HG03159 (cell line): ENCODE measurements around the gene C1GALT1C1L.
A peak's percentile ranks its signal among the peaks of the same experiment; 100 is the strongest.
"Not testable (repeated sequence)": the region's sequence is repeated elsewhere in the genome, so short reads cannot be mapped to it uniquely, and the experiment has no call there.

Experiments used
- ATAC-seq: cut with Tn5 transposase; IDR thresholded peaks from one replicate; pipeline ENCODE4 v1.9.1; 2021; ENCODE audit warnings: mild to moderate bottlenecking, moderate library complexity; ENCODE audit not compliant: unreplicated experiment

The C1GALT1C1L gene

GRCh38 chr2:43657241-43657640 lies 19.0 kb downstream of the C1GALT1C1L start:
- no peak for ATAC-seq

GRCh38 chr2:43653506-43653905 lies 22.7 kb downstream of the C1GALT1C1L start:
- ATAC-seq = no peak

GRCh38 chr2:43648994-43649701 lies 27.1 kb downstream of the C1GALT1C1L start:
- no peak for ATAC-seq

GRCh38 chr2:43643680-43644079 lies 32.5 kb downstream of the C1GALT1C1L start:
- ATAC-seq = no peak

- no peak for ATAC-seq
These were observed 33.9 kb downstream of the C1GALT1C1L start for GRCh38 chr2:43642363-43642762.

GRCh38 chr2:43637030-43637803 lies 39.0 kb downstream of the C1GALT1C1L start, which contains the start of gene PLEKHH2:
Gene PLEKHH2 (plus strand): TSS chr2:43637260. CDS start chr2:43644674, 7,414 bp downstream.
- peak; percentile 100 for ATAC-seq

GRCh38 chr2:43636621-43637020 lies 39.6 kb downstream of the C1GALT1C1L start:
- no peak for ATAC-seq

- ATAC-seq = not testable (repeated sequence)
These were observed 40.1 kb downstream of the C1GALT1C1L start for GRCh38 chr2:43636153-43636552.

GRCh38 chr2:43634604-43635306 lies 41.5 kb downstream of the C1GALT1C1L start:
- ATAC-seq = no peak

- ATAC-seq = no peak
These were observed 44.5 kb downstream of the C1GALT1C1L start for GRCh38 chr2:43631618-43632317.
